ENCODE results near the gene FHL3. TPM values are rescaled to one million over a fixed set of nuclear protein-coding genes. Genes with fewer than 3 reads are reported as not detected.

The FHL3 gene
- total RNA-seq, 1 donor from 2014 or later: 58.5 TPM

Small RNA genes lying within 50 kb of the gene (small RNA-seq; reads per million reads assigned to genes)
- gene RF00017 (not detected), gene RNU6-510P (not detected)

Other genes with a start within 250 kb of the FHL3 start
- not detected for gene EPHA10, start 240.4 kb downstream of the FHL3 start, total RNA-seq
- 2.1 TPM for gene MANEAL, start 211.7 kb downstream of the FHL3 start, total RNA-seq
- 9.4 TPM for gene C1orf122, start 197.7 kb downstream of the FHL3 start, total RNA-seq
- gene YRDC, start 197.3 kb downstream of the FHL3 start, total RNA-seq: 7.3 TPM
- 2.1 TPM for gene MTF1, start 145.9 kb downstream of the FHL3 start, total RNA-seq
- gene INPP5B, start 58.5 kb downstream of the FHL3 start, total RNA-seq: 9.4 TPM
- 53.2 TPM for gene SF3A3, start 15.5 kb downstream of the FHL3 start, total RNA-seq
- 61.1 TPM for gene UTP11, start 7.2 kb upstream of the FHL3 start, total RNA-seq
- 0.52 TPM for gene POU3F1, start 41.3 kb upstream of the FHL3 start, total RNA-seq